Hindlimb muscle (tissue), 1 donor: Measurements from ENCODE around the gene TRIM14. TPM values are rescaled to one million over a fixed set of nuclear protein-coding genes. Genes with fewer than 3 reads are reported as not detected.
"Not testable (repeated sequence)": the region's sequence is repeated elsewhere in the genome, so short reads cannot be mapped to it uniquely, and the experiment has no call there.

Experiments used
- DNase-seq: peaks from one replicate; pipeline ENCODE4 v3.0.0-alpha.2; 2013
- polyA plus RNA-seq: library from polyadenylated mRNA; unstranded; fragments of 120-200 nt; gene quantifications from one replicate; pipeline ENCODE4 v1.2.1, GENCODE V29; 2013; ENCODE audit not compliant: insufficient read length

Gene TRIM14
- polyA plus RNA-seq, 1 donor: 1.1 TPM

- DNase-seq: no peak
Measured at GRCh38 chr9:98081477-98082219, 37.4 kb downstream of the TRIM14 start.

DNA sequence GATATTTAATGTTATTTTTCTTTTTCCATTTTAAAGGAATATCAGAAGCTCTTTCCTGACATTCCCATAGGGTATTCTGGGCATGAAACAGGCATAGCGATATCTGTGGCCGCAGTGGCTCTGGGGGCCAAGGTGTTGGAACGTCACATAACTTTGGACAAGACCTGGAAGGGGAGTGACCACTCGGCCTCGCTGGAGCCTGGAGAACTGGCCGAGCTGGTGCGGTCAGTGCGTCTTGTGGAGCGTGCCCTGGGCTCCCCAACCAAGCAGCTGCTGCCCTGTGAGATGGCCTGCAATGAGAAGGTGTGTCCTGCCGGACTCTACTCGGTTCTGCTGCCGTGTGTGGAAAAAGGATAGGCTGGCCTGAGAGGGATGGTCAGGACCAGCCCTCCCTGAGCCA is 38.2 kb downstream of the TRIM14 start:
- no peak for DNase-seq

DNA sequence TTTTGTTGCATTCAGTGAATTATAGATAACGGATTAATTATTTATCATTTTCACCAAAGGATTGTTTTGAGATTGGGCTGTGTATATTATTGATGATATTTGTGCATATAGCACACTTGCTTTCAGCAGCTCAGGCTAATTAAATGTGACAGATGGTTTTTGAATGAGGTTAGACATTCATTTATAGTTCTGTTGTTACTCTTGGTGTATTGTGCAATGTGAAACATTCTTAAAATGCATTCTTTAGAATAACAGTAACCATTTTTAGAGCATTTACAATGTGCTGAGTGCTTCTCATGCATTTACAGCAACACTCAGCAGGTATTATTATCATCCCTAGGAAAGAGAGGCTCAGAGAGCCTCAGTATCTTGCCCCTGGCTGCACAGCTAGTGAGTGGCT is 38.7 kb downstream of the TRIM14 start:
- no peak for DNase-seq

DNA sequence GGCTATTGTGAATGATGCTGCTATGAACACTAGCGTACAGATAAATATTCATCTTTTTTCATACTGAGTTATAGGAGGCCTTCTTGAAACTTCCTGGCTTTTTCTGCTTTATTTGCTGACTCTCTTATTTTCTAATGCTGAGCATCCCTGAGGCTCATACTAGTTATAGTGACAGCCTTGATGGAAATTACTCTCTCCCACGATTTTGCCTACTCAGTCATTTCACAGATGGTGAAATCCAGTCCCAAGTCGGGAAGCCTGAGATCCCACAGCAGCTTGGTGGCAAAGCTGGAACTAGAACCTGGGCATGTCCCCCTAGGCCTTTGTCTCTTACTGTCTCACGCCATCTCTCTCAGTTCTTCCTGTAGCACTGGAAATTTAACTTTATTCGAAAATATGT is 40.1 kb downstream of the TRIM14 start:
- no peak for DNase-seq

- DNase-seq: not testable (repeated sequence)
Measured at GRCh38 chr9:98076514-98076890, 42.5 kb downstream of the TRIM14 start.

GRCh38 chr9:98075332-98075805 is 43.7 kb downstream of the TRIM14 start:
- no peak for DNase-seq

DNA sequence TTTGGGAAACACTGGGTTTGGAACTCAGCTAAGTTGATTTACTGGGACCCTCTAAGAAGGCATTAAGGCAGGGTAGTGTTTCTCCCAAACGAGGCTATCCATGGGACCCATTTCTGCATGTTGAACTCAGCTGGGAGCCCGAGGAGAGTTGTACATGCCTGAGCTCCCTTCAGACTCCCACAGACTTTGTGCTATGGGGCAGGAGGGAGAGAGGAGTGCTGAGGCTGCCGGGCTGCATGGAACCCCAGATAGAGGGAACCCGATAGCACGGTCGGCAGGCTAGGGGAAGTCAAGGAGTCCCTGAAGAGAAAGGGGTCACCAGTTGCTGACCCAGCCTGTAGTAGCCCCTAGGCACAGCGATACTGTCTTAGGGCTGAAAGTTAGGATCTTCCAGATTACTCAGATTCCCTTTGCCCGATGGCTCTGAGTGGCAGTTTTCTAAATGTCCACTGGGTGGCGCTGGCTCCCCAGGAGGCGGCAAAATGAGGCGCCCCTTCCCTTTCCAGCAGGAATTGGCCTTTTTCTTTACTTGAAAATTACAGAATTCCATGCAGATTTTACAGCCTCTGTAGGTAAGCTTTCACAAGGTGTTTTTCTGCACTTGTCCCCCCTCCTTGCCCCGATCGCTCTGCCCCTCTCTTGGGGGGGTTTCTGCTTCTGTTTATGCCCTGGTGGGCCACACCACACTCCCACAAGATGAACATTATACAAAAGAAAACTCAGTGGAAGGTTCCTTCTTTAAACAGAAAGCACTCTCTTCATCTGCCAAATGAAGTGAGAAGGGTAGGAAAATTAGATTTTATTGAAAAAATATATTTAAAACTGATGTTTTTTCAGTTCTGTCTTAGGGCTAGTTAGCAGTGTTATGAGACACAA is 44.7 kb downstream of the TRIM14 start:
- peak; percentile 37 for DNase-seq

DNA sequence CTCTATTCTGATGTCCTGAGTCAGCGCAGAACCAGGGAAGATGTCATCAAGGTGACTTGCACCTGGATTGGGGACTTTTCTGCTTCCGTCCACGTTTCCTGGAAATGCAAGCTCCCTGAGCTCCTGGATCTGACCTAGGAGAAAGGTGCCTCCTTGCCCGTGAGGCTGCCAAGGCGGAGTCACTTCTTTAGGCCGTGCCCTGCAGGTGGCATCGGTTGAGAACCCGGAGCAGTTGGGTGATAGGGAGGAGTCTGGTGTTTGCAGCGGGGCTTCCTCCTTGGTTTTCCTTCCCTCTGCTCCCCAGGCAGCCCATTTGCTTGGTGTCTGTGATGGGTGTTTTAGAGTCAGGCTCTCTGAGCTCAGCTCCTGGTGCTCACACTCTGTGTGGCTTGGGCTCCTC is 47.3 kb downstream of the TRIM14 start:
- DNase-seq: no peak

GRCh38 chr9:98070704-98071103 is 48.3 kb downstream of the TRIM14 start:
- no peak for DNase-seq

- no peak for DNase-seq
Measured at GRCh38 chr9:98069551-98069950, 49.5 kb downstream of the TRIM14 start.

- DNase-seq: no peak
Measured at GRCh38 chr9:98067184-98067583, 51.8 kb downstream of the TRIM14 start.

DNA sequence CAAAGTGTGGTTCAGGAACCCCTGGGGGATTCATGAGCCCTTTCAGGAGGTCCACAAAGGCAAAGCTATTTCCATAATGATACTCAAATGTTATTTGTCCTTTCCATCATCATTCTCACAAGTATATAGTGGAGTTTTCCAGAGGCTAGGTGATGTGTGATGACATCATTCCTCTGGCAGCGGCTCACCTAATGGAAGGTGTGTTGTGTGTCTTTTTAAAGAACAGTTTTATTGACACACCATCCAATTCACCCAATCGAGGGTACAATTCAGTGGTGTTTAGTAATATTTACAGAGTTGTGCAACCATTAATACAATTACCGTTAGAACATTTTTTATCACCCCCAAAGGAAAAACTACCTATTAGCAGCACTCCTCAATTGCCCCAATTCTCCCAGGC is 52.8 kb downstream of the TRIM14 start:
- no peak for DNase-seq

GRCh38 chr9:98064623-98065392 is 54.2 kb downstream of the TRIM14 start:
- no peak for DNase-seq

DNA sequence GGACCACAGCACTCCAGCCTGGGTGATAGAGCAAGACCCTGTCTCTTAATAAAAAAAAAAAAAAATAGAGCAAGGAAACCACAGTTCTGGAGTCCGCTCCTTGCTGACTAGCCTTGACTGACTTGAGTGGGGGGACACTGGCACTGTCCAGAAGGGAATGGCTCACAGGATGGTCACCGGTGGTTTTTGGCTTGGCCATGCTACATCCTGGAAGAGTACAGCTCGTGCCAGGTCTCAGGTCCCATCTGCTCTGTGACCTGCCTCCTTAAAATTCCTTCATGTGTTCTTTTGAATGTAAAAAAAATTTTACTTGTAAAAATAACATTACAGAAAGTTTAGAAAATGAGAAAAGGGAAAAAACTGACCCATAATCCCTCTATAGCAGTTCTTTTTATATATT is 56.9 kb downstream of the TRIM14 start:
- DNase-seq: no peak

DNA sequence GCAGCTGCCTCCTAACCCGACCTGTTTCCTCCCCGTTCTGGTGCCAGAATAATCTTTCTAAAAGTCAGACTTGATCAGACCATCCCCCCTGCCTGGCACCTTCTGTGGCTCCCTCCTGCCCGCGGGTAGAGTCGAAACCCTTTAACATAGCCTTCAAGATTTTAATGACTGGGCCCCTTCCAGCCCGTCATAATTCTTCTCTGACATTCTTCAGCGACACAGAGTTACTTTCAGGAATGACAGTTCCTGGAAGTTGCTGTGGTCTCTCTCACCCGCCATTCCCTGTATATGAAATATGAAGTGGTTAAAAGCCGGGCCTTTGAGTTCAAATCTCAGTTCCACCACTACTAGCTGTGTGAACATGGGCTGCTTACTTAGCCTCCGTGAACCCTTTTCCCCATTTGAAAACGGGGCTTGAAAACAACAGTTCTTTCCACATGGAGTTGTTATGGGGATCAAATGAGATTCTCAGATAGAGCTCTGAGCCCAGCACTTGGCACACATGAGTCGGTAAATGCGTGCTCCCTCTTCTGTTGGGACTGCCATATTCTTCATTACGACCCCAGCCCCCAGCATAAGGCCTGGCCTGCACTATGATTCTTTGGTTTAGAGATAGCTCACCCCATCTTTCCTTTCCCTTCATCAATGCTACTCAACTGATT is 61.8 kb downstream of the TRIM14 start:
- peak; percentile 21 for DNase-seq

- DNase-seq: peak; percentile 87
Measured at GRCh38 chr9:98056269-98057137, 62.5 kb downstream of the TRIM14 start, which contains the start of gene NANS. TSS of gene NANS (plus strand) at chr9:98056732. CDS start at chr9:98056809, 77 bp downstream.

GRCh38 chr9:98054376-98054951 is 64.6 kb downstream of the TRIM14 start:
- no peak for DNase-seq

- no peak for DNase-seq
Measured at GRCh38 chr9:98050351-98050750, 68.7 kb downstream of the TRIM14 start.

DNA sequence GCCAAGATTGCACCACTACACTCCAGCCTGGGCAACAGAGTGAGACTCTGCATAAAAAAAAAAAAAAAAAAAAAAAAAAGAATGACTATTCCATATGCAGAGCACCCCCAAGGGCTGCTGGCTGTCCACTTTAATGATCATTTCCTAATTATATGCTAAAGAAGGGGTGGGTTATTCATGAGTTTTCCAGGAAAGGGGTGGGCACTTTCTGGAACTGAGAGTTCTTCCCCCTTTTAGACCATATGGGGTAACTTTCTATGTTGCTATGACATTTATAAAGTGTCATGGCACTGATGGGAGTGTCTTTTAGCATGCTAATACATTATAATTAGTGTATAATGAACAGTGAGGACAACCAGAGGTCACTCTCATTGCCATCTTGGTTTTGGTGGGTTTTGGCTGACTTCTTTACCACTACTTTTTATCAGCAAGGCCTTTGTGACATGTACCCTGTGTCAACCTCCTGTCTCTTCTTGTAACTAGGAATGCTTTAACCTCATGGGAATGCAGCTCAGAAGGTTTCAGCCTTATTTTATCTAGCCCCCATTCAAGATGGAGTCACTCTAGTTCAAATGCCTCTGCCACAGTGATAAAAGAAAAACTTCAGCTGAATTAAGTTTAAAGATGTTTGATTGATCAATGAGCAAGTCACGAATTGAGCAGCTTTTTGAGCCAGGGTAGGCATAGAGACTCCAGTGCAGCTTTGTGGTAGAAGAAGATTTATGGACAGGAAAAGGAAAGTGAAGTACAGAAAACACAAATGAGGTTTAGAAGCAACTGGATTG is 69.5 kb downstream of the TRIM14 start:
- DNase-seq: no peak

- no peak for DNase-seq
Measured at GRCh38 chr9:98047002-98047401, 72.0 kb downstream of the TRIM14 start.
